MCF 10A (cell line): ENCODE results near the gene SCAF8. TPM values are rescaled to one million over a fixed set of nuclear protein-coding genes. Genes with fewer than 3 reads are reported as not detected.
"Not testable (repeated sequence)": the region's sequence is repeated elsewhere in the genome, so short reads cannot be mapped to it uniquely, and the experiment has no call there.

ENCODE experiments used
- BruUV-seq: library from RNA; stranded (reverse); fragments of 400-500 nt; replicated peaks from 2 replicates; lab custom pipeline; 2021; lab: Mats Ljungman, UMichigan
- CTCF ChIA-PET: fragments of 300-600 bp; sonication (Branson Sonifier 250); formaldehyde crosslinking; extraction: SDS; loops from one replicate; lab custom pipeline; 2021; ENCODE audit warnings: antibody characterized with exemption, inconsistent platforms; lab: Yijun Ruan, JAX
- POLR2A ChIA-PET: fragments of 300-600, 350-650 bp; sonication (Branson Sonifier 250); formaldehyde crosslinking; extraction: SDS; loops from one replicate; lab custom pipeline; 2020; ENCODE audit warnings: antibody characterized with exemption, inconsistent platforms; lab: Yijun Ruan, JAX
- DNase-seq: peaks from one replicate; pipeline ENCODE4 v3.0.0-alpha.2; 2018; ENCODE audit not compliant: unreplicated experiment
- H3K27ac Mint-ChIP-seq: one replicate; pipeline ENCODE4 v1.8.0; 2022; ENCODE audit warnings: mild to moderate bottlenecking, low read depth, mixed read lengths; ENCODE audit not compliant: unreplicated experiment
- H3K27me3 Mint-ChIP-seq: one replicate; pipeline ENCODE4 v1.8.0; 2022; ENCODE audit warnings: mixed read lengths; ENCODE audit not compliant: insufficient read depth, unreplicated experiment
- H3K36me3 Mint-ChIP-seq: one replicate; pipeline ENCODE4 v1.8.0; 2022; ENCODE audit warnings: mild to moderate bottlenecking, moderate library complexity, mixed read lengths; ENCODE audit not compliant: insufficient read depth, unreplicated experiment
- H3K4me1 Mint-ChIP-seq: one replicate; pipeline ENCODE4 v1.8.0; 2022; ENCODE audit warnings: mixed read lengths; ENCODE audit not compliant: insufficient read depth, unreplicated experiment
- H3K4me3 Mint-ChIP-seq: one replicate; pipeline ENCODE4 v1.8.0; 2022; ENCODE audit warnings: mild to moderate bottlenecking, moderate library complexity, mixed read lengths; ENCODE audit not compliant: unreplicated experiment
- H3K9me3 Mint-ChIP-seq: one replicate; pipeline ENCODE4 v1.8.0; 2022; ENCODE audit warnings: mixed read lengths; ENCODE audit not compliant: unreplicated experiment
- intact Hi-C: fragments of 100-400 bp; cut with micrococcal nuclease; formaldehyde crosslinking; loops from 2 replicates; pipeline ENCODE4 v1.14.1; 2022
- total RNA-seq: library from RNA; stranded (reverse); gene quantifications from 2 replicates; pipeline ENCODE4 v1.2.3, GENCODE V29; 2022
- TF ChIP-seq, protein P1 (sequence below): fragments of 200-600 bp; IDR thresholded peaks from one replicate; pipeline ENCODE4 v1.8.0; 2022; ENCODE audit warnings: antibody characterized with exemption, mild to moderate bottlenecking; ENCODE audit not compliant: unreplicated experiment

The SCAF8 gene
- total RNA-seq, 1 experiment from 2014 or later: 49.2 TPM

DNA sequence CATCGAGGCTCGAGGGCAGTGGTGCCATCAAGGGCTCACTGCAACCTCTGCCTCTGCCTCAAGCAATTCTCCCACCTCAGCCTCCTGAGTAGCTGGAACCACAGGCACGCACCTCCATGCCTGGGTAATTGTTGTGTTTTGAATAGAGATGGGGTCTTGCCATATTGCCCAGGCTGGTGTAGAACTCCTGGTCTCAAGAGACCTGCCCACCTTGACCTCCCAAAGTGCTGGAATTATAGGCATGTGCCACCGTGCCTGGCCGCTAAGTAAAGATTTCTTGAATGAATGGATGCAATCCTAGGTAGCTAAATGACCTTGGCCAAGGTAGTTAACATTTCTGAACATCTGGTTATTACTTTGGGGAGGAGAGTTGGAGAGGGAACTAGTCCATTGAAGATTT lies 7.4 kb downstream of the SCAF8 start:
- TF ChIP-seq, protein P1, sequence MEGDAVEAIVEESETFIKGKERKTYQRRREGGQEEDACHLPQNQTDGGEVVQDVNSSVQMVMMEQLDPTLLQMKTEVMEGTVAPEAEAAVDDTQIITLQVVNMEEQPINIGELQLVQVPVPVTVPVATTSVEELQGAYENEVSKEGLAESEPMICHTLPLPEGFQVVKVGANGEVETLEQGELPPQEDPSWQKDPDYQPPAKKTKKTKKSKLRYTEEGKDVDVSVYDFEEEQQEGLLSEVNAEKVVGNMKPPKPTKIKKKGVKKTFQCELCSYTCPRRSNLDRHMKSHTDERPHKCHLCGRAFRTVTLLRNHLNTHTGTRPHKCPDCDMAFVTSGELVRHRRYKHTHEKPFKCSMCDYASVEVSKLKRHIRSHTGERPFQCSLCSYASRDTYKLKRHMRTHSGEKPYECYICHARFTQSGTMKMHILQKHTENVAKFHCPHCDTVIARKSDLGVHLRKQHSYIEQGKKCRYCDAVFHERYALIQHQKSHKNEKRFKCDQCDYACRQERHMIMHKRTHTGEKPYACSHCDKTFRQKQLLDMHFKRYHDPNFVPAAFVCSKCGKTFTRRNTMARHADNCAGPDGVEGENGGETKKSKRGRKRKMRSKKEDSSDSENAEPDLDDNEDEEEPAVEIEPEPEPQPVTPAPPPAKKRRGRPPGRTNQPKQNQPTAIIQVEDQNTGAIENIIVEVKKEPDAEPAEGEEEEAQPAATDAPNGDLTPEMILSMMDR: no peak
- ChIA-PET POLR2A (interaction anchor here (1.5 kb wide), 1 partner anchor 8 kb away, joined by 4 read pairs; no protein-coding TSS in a partner anchor), CTCF (interaction anchor here (0.8 kb wide), 1 partner anchor 65 kb away, joined by 3 read pairs; no protein-coding TSS in a partner anchor)
- Mint-ChIP-seq H3K36me3 (peaks cover 7% of the 10 kb centered on the region), H3K4me3 (no peak overlapping the region), H3K9me3 (no peaks in the 10 kb centered on the region), H3K27me3 (no peaks in the 10 kb centered on the region), H3K27ac (no peak overlapping the region), H3K4me1 (peaks cover 24% of the 10 kb centered on the region)
- DNase-seq: no peak
- no TSS peak for BruUV-seq
- intact Hi-C loops: no loop called here

DNA sequence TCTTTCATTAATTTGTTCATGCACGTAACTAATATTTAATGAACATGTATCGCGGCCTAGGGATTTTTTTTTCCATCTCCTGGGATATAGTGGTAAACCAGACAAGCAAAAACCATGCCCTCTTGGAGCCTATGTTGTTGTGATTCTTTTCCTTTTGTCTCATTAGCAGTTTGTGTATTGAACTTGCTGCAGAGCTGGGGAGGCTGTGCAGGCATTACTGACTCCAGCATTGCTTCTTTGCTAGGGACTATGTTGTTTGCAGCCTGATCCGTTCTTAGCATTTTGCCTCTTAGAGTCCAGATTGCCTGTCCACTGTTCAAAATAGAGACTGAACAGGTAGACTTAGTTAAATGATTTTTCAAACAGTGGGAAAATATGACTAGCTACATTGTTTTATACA lies 9.7 kb downstream of the SCAF8 start:
- TF ChIP-seq, protein P1: no peak
- no TSS peak for BruUV-seq
- H3K4me1 Mint-ChIP-seq: peaks cover 24% of the 10 kb centered on the region
- CTCF ChIA-PET: interaction anchor here (0.7 kb wide), 2 partner anchors 22 to 437 kb away, joined by 3 to 4 read pairs; no protein-coding TSS in a partner anchor
- POLR2A ChIA-PET: interaction anchor here (1.2 to 1.6 kb wide), 3 partner anchors 8 to 14 kb away, joined by 5 to 8 read pairs (median 6); no protein-coding TSS in a partner anchor
- no peak overlapping the region for H3K4me3 Mint-ChIP-seq
- no peaks in the 10 kb centered on the region for H3K27me3 Mint-ChIP-seq
- DNase-seq: no peak
- peaks cover 7% of the 10 kb centered on the region for H3K36me3 Mint-ChIP-seq
- intact Hi-C loops: no loop called here
- no peak overlapping the region for H3K27ac Mint-ChIP-seq
- no peaks in the 10 kb centered on the region for H3K9me3 Mint-ChIP-seq

DNA sequence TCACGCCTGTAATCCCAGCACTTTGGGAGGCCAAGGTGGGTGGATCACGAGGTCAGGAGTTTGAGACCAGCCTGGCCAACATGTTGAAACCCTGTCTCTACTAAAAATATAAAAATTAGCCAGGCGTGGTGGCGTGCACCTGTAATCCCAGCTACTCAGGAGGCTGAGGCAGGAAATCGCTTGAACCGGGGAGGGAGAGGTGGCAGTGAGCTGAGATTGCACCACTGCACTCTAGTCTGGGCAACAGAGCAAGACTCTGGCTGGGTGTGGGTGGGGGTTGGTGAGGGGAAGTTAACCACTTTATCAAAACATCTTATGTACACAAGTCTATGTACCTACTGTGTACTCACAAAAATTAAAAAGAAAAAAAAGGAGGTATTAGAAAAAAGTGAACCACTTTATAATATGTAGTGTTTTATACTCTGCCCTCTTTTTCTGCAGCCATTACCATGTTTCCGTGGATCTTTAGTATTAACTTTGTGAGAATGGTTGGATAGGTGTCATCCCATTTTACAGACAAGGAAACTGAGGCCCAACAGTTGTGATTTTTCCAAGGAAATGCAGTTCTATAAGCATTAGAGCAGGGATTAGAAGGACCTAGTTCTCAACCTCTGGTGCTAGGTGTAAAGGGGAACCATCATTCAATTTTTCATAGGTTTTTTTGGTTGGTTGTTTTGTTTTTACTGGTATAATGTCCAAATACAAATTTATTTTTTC lies 11.0 kb downstream of the SCAF8 start:
- H3K27me3 Mint-ChIP-seq, BruUV-seq, H3K27ac Mint-ChIP-seq, H3K9me3 Mint-ChIP-seq, H3K36me3 Mint-ChIP-seq, H3K4me3 Mint-ChIP-seq, intact Hi-C loops, DNase-seq: not testable (repeated sequence)
- CTCF ChIA-PET: interaction anchor here (1.2 kb wide), 1 partner anchor 12 kb away, joined by 3 read pairs; no protein-coding TSS in a partner anchor
- H3K4me1 Mint-ChIP-seq: peaks cover 19% of the 10 kb centered on the region
- POLR2A ChIA-PET: interaction anchor here (0.6 to 1.6 kb wide), 4 partner anchors 9 to 14 kb away, joined by 3 to 8 read pairs (median 6); no protein-coding TSS in a partner anchor

DNA sequence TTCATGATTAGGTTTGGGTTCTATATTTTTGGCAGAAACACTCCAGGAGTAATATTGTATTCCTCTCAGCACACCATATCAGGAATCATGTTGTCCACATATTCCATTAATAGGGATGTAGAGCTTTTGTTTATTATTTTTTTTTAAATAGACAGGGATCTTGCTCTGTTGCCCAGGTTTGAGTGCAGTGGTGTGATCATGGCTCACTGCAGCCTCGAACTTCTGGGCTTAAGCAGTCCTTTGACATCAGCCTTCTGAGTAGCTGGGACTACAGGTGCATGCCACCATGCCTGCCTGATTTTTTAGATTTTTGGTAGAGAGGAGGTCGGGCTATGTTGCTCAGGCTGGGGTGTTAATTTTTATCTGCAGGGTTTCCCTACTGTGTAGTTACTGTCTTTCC lies 12.0 kb downstream of the SCAF8 start:
- no peak for DNase-seq
- Mint-ChIP-seq H3K27ac (no peak overlapping the region), H3K9me3 (no peaks in the 10 kb centered on the region), H3K4me1 (peaks cover 28% of the 10 kb centered on the region), H3K27me3 (no peaks in the 10 kb centered on the region), H3K36me3 (peaks cover 7% of the 10 kb centered on the region), H3K4me3 (no peak overlapping the region)
- TF ChIP-seq, protein P1: no peak
- ChIA-PET CTCF (no interaction called here), POLR2A (interaction anchor here (1.2 kb wide), 1 partner anchor 28 kb away, joined by 3 read pairs; no protein-coding TSS in a partner anchor)
- intact Hi-C loops: no loop called here
- no TSS peak for BruUV-seq
